GM18858 (cell line): ENCODE data around the gene EXOC4.

ENCODE experiments used
- ATAC-seq: cut with Tn5 transposase; IDR thresholded peaks from one replicate; pipeline ENCODE4 v1.9.1; 2021; ENCODE audit not compliant: unreplicated experiment

EXOC4 gene

DNA sequence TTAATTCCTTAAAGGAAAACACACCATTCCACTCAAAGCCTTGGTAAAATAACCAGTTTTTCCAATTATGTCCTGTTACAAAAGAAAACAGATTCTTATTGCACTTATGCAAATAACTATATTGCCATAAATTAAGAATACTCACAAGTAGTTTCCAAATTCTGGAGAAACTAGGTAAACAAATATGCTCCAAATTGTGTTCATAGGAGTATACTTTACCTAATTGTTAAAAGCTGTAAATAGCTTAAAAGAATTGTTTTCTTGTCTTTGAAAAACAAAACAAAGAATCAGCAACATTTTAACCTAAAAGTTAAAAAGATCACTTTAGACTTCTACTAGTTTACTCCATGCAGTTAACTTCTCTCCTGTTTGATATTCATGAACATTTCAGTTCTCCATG, 835.3 kb downstream of the EXOC4 start:
- ATAC-seq: no peak

GRCh38 chr7:134089446-134089845, 836.6 kb downstream of the EXOC4 start:
- no peak for ATAC-seq

DNA sequence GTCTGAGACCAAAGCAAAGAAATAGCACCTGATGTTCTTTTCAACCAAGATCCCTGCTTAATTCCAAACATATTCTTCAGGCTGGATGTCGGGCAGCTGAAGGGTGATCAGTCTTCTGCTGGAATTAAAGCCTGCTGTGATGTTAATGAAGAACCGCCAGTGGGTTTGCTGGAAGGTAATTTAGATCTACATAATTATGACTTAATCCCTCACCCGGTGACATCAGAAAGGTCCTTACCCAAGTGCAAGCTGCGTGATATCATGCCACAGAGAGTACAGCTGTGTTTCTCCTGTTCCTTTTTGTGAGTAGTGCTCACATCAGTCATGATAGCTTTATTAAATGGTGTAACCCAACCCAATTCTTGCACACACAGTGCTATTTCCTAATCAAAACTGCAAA, 845.2 kb downstream of the EXOC4 start:
- no peak for ATAC-seq

DNA sequence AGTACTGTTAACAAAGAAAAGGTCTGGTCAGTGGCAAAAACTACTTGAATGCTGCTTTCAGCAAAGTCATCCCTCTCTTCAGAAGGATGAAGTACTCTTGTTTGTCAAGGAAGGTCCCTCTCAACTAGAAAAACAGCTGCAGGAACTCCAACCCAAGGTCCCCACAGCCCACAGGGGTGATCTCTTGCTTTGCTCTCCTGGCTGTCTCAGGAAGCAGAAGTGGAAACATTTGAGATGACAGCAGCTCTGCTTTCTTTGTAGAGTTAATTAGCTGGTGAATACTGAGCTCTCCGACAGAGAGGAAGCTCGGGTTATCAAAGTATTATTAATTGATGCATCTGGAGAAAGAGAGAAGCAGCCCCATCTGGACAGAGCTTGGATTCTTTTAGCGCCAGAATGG, 848.8 kb downstream of the EXOC4 start:
- no peak for ATAC-seq

GRCh38 chr7:134104166-134104565, 851.3 kb downstream of the EXOC4 start:
- no peak for ATAC-seq

GRCh38 chr7:134105841-134106240, 853.0 kb downstream of the EXOC4 start:
- ATAC-seq: no peak

DNA sequence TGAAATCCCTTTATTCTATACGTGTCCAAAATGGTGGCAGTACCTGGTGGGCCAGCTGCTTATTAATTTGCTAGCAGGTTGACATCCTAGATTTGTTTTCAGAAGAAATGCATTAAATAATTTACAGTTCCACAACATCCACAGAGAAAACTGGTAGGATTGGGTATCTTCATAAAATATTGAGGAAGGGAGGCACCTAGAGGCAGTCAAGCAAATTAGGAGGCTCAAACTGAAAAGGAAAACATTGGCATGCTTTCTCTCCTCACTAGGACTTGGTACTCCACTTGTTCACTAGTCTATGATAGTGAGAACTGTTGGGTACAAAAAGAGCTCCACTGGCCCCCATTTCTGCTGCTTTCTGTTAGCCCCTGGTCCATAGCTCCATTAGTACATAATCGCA, 855.9 kb downstream of the EXOC4 start:
- no peak for ATAC-seq

DNA sequence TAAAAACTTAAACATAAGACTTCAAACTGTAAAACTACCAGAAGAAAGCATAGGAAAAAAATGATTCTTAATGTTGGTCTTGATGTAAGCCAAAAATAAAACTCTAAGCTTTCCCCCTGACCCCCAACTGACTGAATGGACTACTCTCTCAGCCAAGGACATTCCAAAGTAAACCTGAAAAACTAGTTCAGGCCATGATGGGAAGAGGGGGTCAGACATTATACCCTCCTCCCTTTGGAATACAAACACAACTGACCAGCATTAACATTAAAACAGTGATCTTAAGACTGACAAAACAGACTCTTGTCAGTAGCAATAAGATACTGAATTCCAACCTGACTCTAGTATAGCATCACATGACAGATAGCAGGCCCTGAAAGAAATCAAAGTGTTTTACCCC, 860.8 kb downstream of the EXOC4 start:
- no peak for ATAC-seq

GRCh38 chr7:134114992-134115391, 862.1 kb downstream of the EXOC4 start:
- ATAC-seq: no peak
